Esophagus muscularis mucosa (tissue), 3 donors: Measurements from ENCODE around the gene SUV39H1.
"Not testable (repeated sequence)": the region's sequence is repeated elsewhere in the genome, so short reads cannot be mapped to it uniquely, and the experiment has no call there.

Experiments
- POLR2AphosphoS5 ChIP-seq, 2 donors: sonication (generic); formaldehyde crosslinking; IDR thresholded peaks; one replicate each; pipeline ENCODE4 v1.6.1; 2017; ENCODE audit warnings: antibody characterized with exemption in 2 of 2
- TF ChIP-seq, protein P1 (sequence below), 3 experiments: fragments of 200-600 bp in 2 of 3; fragments of 450-650 bp in 1 of 3; sonication (generic) in 2 of 3; IDR thresholded peaks; one replicate each; pipeline ENCODE4 v1.5.1; 2017 to 2019; ENCODE audit warnings: antibody characterized with exemption in 3 of 3, mild to moderate bottlenecking in 2 of 3, moderate library complexity in 1 of 3

DNA sequence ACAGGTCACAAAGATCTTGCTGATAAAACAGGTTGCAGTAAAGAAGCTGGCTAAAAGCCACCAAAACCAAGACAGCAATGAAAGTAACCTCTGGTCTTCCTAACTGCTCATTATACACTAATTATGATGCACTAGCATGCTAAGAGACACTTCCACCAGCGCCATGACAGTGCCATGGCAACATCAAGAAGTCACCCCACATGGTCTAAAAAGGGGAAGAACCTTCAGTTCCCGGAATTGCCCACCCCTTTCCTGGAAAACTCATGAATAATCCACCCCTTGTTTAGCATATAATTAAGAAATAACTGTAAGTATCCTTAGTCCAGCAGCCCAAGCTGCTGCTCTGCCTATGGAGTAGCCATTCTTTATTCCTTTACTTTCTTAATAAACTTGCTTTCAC lies 16.1 kb upstream of the SUV39H1 start:
- TF ChIP-seq, protein P1, sequence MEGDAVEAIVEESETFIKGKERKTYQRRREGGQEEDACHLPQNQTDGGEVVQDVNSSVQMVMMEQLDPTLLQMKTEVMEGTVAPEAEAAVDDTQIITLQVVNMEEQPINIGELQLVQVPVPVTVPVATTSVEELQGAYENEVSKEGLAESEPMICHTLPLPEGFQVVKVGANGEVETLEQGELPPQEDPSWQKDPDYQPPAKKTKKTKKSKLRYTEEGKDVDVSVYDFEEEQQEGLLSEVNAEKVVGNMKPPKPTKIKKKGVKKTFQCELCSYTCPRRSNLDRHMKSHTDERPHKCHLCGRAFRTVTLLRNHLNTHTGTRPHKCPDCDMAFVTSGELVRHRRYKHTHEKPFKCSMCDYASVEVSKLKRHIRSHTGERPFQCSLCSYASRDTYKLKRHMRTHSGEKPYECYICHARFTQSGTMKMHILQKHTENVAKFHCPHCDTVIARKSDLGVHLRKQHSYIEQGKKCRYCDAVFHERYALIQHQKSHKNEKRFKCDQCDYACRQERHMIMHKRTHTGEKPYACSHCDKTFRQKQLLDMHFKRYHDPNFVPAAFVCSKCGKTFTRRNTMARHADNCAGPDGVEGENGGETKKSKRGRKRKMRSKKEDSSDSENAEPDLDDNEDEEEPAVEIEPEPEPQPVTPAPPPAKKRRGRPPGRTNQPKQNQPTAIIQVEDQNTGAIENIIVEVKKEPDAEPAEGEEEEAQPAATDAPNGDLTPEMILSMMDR (IDR thresholded peaks at IDR 0.05), result not testable (repeated sequence)
- not testable (repeated sequence) for TF ChIP-seq POLR2AphosphoS5 (IDR thresholded peaks at IDR 0.05)
